Measurements from ENCODE around the gene DDX20. TPM values are rescaled to one million over a fixed set of nuclear protein-coding genes. Genes with fewer than 3 reads are reported as not detected.

Gene DDX20
- total RNA-seq, 1 experiment from 2014 or later, result 10.4 TPM

GRCh38 chr1:111747282-111747734 lies 8.4 kb upstream of the DDX20 start:
- Mint-ChIP-seq H3K27ac (ENCODE audit: unreplicated experiment) (no peak overlapping the region), H3K36me3 (ENCODE audit: insufficient read depth, unreplicated experiment) (no peaks in the 10 kb centered on the region), H3K4me3 (ENCODE audit: unreplicated experiment) (no peak overlapping the region), H3K27me3 (ENCODE audit: insufficient read depth, unreplicated experiment) (no peaks in the 10 kb centered on the region), H3K9me3 (ENCODE audit: unreplicated experiment) (no peaks in the 10 kb centered on the region), H3K4me1 (ENCODE audit: low read depth, unreplicated experiment) (no peaks in the 10 kb centered on the region)
- CTCF ChIA-PET, result interaction anchor here (0.5 to 1.9 kb wide), 8 partner anchors 8 to 299 kb away, joined by 3 to 30 read pairs (median 4); partner anchors contain the start of gene INKA2
- Histone ChIP-seq H3K4me1 (no peaks in the 10 kb centered on the region), H3K9me3 (no peaks in the 10 kb centered on the region), H3K27me3 (replicated peaks; ENCODE audit: control insufficient read depth, insufficient read depth, low read length) (no peaks in the 10 kb centered on the region), H3K36me3 (ENCODE audit: control insufficient read depth, insufficient read depth, low read length) (no peaks in the 10 kb centered on the region), H3K4me3 (ENCODE audit: low read depth, low read length) (no peak overlapping the region)
- peak; percentile 60 to 74 for TF ChIP-seq CTCF (IDR thresholded peaks at IDR 0.05; ENCODE audit: insufficient read depth in 1 of 2, low read depth in 1 of 2, low read length in 1 of 2, severe bottlenecking in 1 of 2, unreplicated experiment in 1 of 2)
- intact Hi-C loops (cut with micrococcal nuclease; ENCODE audit: unreplicated experiment), result loop anchor here (1.0 kb wide), 2 partner anchors 32 to 266 kb away; no protein-coding TSS in a partner anchor
- POLR2A ChIA-PET, result interaction anchor here (0.6 kb wide), 1 partner anchor 34 kb away, joined by 3 read pairs; no protein-coding TSS in a partner anchor
- BruUV-seq (replicated peaks), result no TSS peak
- DNase-seq, result peak; percentile 76 to 80

- Mint-ChIP-seq H3K9me3 (ENCODE audit: unreplicated experiment) (no peaks in the 10 kb centered on the region), H3K4me3 (ENCODE audit: unreplicated experiment) (no peak overlapping the region), H3K27me3 (ENCODE audit: insufficient read depth, unreplicated experiment) (no peaks in the 10 kb centered on the region), H3K4me1 (ENCODE audit: low read depth, unreplicated experiment) (no peaks in the 10 kb centered on the region), H3K27ac (ENCODE audit: unreplicated experiment) (no peak overlapping the region), H3K36me3 (ENCODE audit: insufficient read depth, unreplicated experiment) (no peaks in the 10 kb centered on the region)
- BruUV-seq (replicated peaks), result no TSS peak
- no peak for DNase-seq
- H3K4me3 ChIP-seq (ENCODE audit: low read depth, low read length), result no peak overlapping the region
- no peak for TF ChIP-seq CTCF (IDR thresholded peaks at IDR 0.05; ENCODE audit: insufficient read depth in 1 of 2, low read depth in 1 of 2, low read length in 1 of 2, severe bottlenecking in 1 of 2, unreplicated experiment in 1 of 2)
- POLR2A ChIA-PET, result no interaction called here
- intact Hi-C loops (cut with micrococcal nuclease; ENCODE audit: unreplicated experiment), result loop anchor here (1.0 kb wide), 2 partner anchors 33 to 267 kb away; no protein-coding TSS in a partner anchor
- no peaks in the 10 kb centered on the region for H3K27me3 ChIP-seq (replicated peaks; ENCODE audit: control insufficient read depth, insufficient read depth, low read length)
- CTCF ChIA-PET, result interaction anchor here (1.1 to 1.9 kb wide), 4 partner anchors 9 to 266 kb away, joined by 4 to 30 read pairs (median 8); partner anchors contain the start of gene INKA2
- no peaks in the 10 kb centered on the region for H3K4me1 ChIP-seq
- H3K9me3 ChIP-seq, result no peaks in the 10 kb centered on the region
- no peaks in the 10 kb centered on the region for H3K36me3 ChIP-seq (ENCODE audit: control insufficient read depth, insufficient read depth, low read length)
Observed at GRCh38 chr1:111747947-111748346, 7.8 kb upstream of the DDX20 start.

GRCh38 chr1:111749628-111750027 lies 6.1 kb upstream of the DDX20 start:
- no peak for TF ChIP-seq CTCF (IDR thresholded peaks at IDR 0.05; ENCODE audit: insufficient read depth in 1 of 2, low read depth in 1 of 2, low read length in 1 of 2, severe bottlenecking in 1 of 2, unreplicated experiment in 1 of 2)
- H3K4me3 Mint-ChIP-seq (ENCODE audit: unreplicated experiment), result no peak overlapping the region
- Histone ChIP-seq H3K9me3 (no peaks in the 10 kb centered on the region), H3K4me1 (peaks cover 2% of the 10 kb centered on the region; the same call in 1 of the 2 replicates), H3K4me3 (ENCODE audit: low read depth, low read length) (no peak overlapping the region), H3K36me3 (ENCODE audit: control insufficient read depth, insufficient read depth, low read length) (no peaks in the 10 kb centered on the region), H3K27me3 (replicated peaks; ENCODE audit: control insufficient read depth, insufficient read depth, low read length) (no peaks in the 10 kb centered on the region)
- no peak for DNase-seq
- intact Hi-C loops (cut with micrococcal nuclease; ENCODE audit: unreplicated experiment), result no loop called here
- H3K36me3 Mint-ChIP-seq (ENCODE audit: insufficient read depth, unreplicated experiment), result no peaks in the 10 kb centered on the region
- H3K4me1 Mint-ChIP-seq (ENCODE audit: low read depth, unreplicated experiment), result peaks cover 3% of the 10 kb centered on the region
- ChIA-PET POLR2A (no interaction called here), CTCF (interaction anchor here (1.0 kb wide), 1 partner anchor 268 kb away, joined by 3 read pairs; no protein-coding TSS in a partner anchor)
- H3K9me3 Mint-ChIP-seq (ENCODE audit: unreplicated experiment), result no peaks in the 10 kb centered on the region
- H3K27ac Mint-ChIP-seq (ENCODE audit: unreplicated experiment), result no peak overlapping the region
- BruUV-seq (replicated peaks), result no TSS peak
- no peaks in the 10 kb centered on the region for H3K27me3 Mint-ChIP-seq (ENCODE audit: insufficient read depth, unreplicated experiment)
